GM10266 (cell line): ENCODE data around the gene NTSR2.

Source experiments
- DNase-seq: peaks from one replicate; pipeline ENCODE4 v3.0.0; 2012; ENCODE audit errors: extremely low spot score
- TF ChIP-seq, protein P1 (sequence below): IDR thresholded peaks from 2 replicates; pipeline ENCODE4 v1.5.1; 2012; ENCODE audit warnings: mild to moderate bottlenecking, low read depth; ENCODE audit not compliant: control insufficient read depth, insufficient read depth; ENCODE audit errors: missing control alignments

Gene NTSR2

DNA sequence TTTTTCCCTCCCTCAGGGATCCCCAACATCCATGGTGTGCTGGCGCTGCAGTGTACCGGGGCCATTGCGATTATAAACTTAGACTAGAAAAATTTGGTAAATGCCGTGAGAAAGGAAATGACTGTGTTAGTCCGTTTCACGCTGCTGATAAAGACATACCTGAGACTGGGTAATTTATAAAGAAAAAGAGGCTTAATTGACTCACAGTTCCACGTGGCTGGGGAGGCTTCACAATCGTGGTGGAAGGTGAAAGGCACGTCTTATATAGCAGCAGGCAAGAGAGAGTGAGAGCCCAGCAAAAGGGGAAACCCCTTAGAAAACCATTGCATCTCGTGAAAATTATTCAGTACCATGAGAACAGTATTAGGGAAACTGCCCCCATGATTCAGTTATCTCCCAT, 44.3 kb downstream of the NTSR2 start:
- DNase-seq: no peak
- TF ChIP-seq, protein P1, sequence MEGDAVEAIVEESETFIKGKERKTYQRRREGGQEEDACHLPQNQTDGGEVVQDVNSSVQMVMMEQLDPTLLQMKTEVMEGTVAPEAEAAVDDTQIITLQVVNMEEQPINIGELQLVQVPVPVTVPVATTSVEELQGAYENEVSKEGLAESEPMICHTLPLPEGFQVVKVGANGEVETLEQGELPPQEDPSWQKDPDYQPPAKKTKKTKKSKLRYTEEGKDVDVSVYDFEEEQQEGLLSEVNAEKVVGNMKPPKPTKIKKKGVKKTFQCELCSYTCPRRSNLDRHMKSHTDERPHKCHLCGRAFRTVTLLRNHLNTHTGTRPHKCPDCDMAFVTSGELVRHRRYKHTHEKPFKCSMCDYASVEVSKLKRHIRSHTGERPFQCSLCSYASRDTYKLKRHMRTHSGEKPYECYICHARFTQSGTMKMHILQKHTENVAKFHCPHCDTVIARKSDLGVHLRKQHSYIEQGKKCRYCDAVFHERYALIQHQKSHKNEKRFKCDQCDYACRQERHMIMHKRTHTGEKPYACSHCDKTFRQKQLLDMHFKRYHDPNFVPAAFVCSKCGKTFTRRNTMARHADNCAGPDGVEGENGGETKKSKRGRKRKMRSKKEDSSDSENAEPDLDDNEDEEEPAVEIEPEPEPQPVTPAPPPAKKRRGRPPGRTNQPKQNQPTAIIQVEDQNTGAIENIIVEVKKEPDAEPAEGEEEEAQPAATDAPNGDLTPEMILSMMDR: no peak

DNA sequence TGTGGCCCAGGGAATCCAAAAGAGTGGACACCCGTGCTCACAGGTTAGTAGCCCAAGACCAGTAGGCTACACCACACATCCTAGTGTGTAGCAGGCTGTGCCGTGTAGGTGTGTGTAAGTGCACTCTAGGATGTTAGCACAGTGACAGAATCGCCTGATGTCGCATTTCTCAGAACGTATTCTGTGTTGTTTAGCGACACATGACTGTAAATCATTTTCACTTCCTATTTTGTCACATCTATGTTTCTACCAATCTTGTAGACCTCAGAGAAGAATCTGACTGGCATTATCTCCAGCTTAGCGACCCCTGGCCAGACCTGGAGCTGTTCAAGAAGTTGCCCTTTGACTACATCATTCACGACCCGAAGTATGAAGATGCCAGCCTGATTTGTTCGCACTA, 45.1 kb downstream of the NTSR2 start:
- DNase-seq: no peak
- TF ChIP-seq, protein P1: no peak

DNA sequence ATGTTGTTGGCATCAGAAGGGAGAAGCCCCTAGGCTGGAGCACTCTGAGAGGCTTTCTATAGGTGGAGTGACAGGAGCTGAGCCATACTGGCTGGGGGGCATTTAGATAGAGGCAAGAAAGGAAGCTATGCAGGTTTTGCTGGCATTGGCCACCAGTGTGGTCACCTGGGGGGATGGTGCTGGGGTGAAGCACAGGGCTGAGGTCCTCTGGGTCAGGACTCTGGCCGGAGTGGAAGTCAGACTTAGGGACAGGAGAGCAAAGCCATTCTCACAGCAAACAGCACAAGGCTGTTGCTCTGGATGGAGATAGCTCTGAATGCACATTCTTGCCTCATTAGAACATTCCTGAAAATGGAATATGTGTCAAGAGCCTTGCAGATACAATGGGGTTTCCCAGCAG, 47.4 kb downstream of the NTSR2 start:
- no peak for DNase-seq
- TF ChIP-seq, protein P1: no peak

DNA sequence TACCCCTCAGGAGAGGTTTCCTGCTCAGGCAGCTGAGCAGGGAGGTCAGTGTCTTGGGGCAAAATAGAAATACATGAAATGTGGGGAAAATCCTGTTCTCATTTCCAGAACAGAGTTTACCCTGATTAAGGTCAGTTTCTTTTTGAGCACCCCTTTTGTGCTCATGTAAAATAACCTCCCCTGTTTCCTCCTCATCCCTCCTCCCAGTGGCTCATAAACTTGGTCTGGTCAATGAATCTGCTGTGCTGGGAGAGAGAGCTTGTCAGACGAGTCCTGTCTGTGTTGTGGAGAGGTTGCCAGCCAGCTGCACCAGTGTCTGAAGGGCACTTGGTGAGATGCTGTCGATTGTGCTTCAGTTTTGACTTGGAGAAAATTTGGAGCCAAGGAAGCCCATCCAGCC, 48.6 kb downstream of the NTSR2 start:
- TF ChIP-seq, protein P1: no peak
- DNase-seq: no peak

DNA sequence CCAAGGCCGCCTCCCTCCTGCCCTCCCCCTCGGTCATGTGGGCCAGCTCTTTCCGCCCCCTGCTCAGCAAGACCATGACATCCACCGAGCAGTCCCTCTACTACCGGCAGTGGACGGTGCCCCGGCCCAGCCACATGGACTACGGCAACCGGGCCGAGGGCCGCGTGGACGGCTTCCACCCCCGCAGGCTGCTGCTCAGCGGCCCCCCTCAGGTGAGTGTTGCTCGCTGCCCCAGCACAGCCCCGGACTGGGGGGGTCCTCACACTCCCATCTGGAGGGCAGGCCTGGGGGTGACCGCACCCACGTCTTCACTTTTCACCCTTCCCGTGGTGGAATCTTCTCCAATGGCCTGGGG, 51.3 kb downstream of the NTSR2 start:
- no peak for DNase-seq
- TF ChIP-seq, protein P1: no peak

DNA sequence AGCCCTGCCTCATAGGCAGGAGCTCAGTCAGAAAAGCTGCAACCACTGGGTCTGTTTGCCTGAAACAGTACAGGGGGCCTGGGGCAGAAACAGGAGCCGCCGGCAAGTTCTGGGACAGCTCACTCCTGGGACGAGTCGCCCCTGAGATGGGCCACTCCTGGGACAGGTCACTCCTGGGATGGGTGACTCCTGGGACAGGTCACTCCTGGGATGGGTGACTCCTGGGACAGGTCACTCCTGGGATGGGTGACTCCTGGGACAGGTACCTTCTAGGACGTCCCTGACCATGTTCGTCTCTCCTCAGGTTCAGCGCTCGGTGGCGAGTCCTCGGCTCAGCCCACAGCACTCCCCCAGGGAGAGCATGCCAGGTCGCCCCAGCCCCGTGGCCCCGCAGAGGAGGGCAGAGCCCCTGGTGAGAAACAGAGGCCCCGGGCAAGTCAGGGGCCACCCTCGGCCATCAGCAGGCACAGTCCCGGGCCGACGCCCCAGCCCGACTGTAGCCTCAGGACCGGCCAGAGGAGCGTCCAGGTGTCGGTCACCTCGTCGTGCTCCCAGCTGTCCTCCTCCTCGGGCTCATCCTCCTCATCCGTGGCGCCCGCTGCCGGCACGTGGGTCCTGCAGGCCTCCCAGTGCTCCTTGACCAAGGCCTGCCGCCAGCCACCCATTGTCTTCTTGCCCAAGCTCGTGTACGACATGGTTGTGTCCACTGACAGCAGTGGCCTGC, 51.8 kb downstream of the NTSR2 start:
- DNase-seq: no peak
- TF ChIP-seq, protein P1: no peak

DNA sequence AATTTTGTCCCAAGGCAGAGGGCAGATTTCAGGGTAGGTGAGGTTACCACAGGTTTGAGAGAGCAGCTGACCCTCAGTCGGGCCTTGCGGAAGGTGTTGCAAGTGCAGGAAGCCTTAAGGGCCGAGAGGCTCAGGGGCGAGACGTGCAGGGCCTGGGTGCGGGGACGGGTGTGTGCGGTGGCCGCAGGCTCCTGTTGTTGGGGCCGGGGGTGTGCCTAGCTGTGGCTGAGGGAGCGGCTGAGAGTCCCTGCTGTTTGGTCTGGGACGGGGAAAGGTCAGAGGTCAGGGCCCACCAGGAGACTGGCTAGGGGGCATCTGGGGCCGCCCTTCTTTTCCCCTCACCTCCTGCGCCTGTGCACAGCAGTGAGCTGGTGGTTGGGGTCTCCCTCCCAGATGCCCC, 52.5 kb downstream of the NTSR2 start:
- TF ChIP-seq, protein P1: no peak
- DNase-seq: no peak
